HG02642 (cell line): ENCODE results near the gene FAU.

ENCODE experiments used
- ATAC-seq: cut with Tn5 transposase; IDR thresholded peaks from one replicate; pipeline ENCODE4 v1.9.1; 2021; ENCODE audit warnings: mild to moderate bottlenecking; ENCODE audit not compliant: unreplicated experiment, poor library complexity

Gene FAU

DNA sequence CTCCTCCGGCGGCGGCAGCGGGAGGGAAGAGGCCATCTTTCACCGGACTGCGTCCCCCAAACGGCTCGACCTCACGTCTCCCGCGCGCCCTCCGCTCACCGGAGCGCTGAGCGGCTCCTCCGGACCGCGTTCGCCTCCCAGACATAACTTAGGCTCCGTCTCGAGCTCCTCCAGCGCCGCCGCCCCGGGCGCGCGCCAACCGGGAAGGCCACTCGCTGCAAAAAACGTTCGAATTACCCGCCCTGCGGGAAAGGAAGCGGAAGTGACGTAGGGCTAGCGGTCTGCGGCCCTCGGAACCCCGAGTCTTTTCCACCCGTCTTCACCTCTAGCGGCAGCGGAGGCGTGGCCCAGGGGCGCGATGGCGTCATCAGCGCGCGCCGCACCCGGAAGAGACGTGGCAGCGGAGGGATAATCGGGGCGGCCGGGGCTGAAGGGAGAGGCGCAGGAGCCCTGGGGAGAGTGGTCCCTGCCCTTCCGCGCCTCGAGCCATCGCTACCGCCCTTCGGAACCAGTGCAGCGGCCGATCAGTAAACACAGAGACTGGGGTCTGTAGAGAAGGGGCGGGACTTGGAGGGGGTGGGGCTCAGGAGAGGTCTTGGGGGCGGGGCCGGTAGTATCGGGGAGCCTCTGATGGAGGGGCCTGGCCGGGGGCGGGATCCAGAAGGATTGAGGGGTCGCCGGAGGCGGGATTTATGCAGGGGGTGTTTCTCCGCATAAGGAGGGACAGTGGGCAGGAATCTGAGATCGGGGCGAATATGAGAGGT, 37.9 kb downstream of the FAU start, which contains the start of the genes CDCA5 and ZFPL1:
CDCA5 (minus strand) TSS at position 207 of the 764 bp plus-strand sequence; CDS start at position 145, 62 bp downstream.
ZFPL1 (plus strand) TSS at position 389 of the 764 bp plus-strand sequence. CDS start 477 bp downstream, outside the sequence.
- peak; percentile 80 for ATAC-seq

DNA sequence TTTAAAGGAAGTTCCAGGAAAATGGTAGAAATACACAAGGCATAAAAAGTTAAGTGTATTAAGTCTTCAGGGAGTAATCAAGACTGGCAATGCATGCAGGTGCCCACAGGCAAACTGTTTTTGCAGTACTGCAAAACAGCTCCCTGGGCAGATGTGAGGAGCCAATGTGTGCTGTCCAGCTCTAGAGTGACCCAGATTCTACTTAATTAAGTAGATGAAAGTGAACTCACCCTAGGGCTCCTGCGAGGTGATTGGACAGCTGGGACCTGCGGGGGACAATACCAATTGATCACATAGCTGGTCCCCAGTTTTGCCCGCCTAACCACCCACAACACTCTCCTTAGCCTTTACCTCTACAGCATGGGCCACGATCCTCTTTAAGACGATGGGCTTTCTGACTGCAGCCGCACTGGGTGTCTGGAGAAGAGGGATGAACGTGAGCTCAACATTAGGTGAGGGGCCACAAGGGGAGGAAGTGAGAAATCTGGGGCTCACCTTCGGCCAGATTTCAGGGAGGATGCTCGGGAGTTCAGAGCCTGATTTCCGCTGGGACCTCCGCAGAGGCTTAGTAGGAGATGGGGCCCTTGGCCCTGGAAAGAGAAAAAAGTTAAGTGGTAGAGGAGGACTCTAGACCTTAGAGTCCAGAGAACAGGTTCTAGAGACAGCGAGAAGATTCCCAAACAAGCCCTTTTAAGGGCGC, 38.6 kb downstream of the FAU start:
- ATAC-seq: peak; percentile 18

DNA sequence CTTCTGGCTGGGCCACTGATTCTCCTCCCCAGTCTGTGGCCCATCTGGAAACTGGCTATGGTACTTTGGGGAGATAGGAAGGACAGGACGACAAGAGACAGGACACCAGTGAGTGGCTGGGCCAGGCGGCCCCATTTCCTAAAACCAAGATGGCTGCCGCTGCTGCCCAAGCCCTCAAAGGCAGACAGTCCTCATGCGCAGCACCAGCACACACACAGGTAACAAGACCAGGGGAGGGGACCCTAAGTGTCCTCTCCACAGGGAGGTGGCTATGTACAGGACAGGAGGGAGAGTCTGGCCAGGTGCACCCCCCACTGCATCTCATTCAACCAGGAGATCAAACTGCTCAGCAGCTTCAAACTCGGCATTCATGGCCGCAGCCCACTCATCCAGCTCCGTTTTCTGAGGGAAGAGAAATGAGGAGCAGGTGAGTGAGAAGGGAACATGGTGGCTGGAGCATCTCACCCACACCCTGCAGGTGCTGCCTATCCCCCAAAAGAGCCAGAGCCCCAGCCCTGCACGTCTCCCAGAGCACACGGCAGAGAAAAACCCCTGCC, 43.1 kb downstream of the FAU start:
- no peak for ATAC-seq

DNA sequence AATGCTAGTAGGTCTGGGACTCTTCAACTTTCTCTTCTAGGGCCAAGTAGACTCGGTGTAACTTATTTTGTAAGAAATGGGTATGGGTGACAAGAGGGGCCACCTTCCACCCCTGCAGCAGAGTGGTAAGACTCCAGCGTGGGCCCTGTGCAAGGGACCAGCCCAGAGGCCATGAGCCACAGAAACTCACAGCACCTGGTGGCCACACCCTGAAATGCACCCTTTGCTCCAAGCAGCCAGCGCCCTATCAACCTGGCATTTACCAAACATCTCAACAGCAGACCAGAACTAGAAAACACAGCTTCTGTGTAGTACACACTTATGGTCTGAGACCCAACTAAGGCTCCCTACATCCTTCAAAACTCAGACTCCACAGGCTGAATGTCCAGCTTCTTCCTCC, 43.8 kb downstream of the FAU start:
- ATAC-seq: no peak

DNA sequence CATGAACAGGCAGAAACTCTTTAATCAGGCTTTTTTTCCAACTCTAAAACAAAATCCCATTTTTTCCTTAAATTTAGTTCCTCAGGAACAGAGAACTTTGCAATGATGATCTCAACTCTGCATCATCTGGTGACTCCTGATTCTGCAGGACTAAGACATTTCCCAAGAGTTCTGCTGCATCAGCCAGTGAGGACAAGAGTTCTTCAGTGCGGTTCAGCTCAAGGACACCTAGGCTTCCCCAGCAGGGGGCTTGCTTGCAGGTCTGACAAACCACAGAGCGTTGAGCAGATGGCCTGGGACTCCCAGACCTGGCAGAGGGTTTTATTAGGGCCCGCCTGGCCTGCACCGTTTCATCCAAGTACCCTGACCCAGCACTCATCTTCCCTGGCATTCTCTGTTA, 44.5 kb downstream of the FAU start:
- no peak for ATAC-seq

DNA sequence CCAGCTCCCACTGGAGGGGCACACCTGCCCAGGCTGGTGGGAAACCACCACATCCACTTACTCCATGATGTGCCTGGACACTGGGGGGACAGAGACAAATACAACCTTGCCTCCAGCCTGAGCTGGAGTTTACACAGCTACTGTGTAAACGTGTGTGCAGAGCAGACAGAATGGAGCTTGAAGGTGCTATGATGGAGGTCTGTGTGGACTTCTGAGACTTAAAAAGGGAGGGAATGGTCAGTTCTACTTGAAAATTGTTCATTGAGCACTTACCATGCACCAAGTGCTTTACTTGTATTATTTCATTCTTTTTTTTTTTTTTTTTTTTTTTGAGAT, 49.3 kb downstream of the FAU start:
- no peak for ATAC-seq

DNA sequence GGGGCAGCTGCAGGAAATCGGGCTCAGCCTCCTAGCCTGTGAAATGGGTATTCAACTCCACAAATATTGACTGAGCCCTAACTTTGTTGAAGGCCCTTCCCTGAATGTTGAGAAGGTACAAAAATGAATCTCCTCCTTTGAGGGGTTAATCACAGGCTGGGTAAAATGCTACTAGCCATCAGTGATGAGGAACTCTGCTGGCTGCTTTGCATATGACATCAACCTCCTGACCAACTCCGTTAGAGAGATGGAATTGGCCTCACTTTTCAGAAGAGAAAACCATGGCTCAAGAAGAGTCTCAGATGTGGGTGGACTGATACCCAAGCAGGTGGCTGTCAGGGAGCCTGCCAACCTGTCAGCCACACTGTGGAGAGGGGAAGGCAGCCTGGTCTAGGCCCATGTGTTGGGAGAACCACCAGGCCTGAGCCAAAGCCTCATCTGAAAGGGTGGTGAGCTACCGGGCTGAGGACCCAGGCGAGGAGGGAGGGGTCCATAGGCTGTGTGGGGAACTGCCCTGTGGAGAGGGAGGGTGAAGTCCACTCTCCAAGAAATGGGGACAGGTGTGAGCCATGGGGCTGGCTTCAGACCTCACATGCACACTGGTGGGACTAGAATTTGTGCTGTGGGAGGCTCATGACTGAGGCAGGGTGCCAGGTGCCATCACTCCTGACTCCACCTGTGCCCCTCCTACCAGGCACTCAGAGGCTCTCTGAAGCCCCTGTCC, 49.9 kb downstream of the FAU start:
- ATAC-seq: no peak
